Measurements from ENCODE around the gene COQ10B.
A peak's percentile ranks its signal among the peaks of the same experiment; 100 is the strongest.

Gene COQ10B

GRCh38 chr2:197502685-197503084 lies 49.3 kb downstream of the COQ10B start:
- DNase-seq = no peak

- no peak for DNase-seq
These were observed 50.6 kb downstream of the COQ10B start for GRCh38 chr2:197504000-197504399.

- no peak for DNase-seq
These were observed 51.2 kb downstream of the COQ10B start for GRCh38 chr2:197504512-197504911.

GRCh38 chr2:197506658-197507057 lies 53.3 kb downstream of the COQ10B start:
- no peak for DNase-seq

- no peak for DNase-seq
These were observed 60.6 kb downstream of the COQ10B start for GRCh38 chr2:197513915-197514314.

- no peak for DNase-seq
These were observed 61.4 kb downstream of the COQ10B start for GRCh38 chr2:197514754-197515153.

- DNase-seq = no peak
These were observed 62.0 kb downstream of the COQ10B start for GRCh38 chr2:197515315-197515738.

- DNase-seq = peak; percentile 91
These were observed 62.5 kb downstream of the COQ10B start, which contains the start of gene MOB4 for GRCh38 chr2:197515739-197516392. Gene MOB4 (plus strand): TSS chr2:197516066. CDS start chr2:197516087, 21 bp downstream.

- DNase-seq = peak; percentile 10
These were observed 63.0 kb downstream of the COQ10B start for GRCh38 chr2:197516393-197516761.

GRCh38 chr2:197517150-197517549 lies 63.8 kb downstream of the COQ10B start:
- no peak for DNase-seq

Data from NCI-H510A (cell line).